Activated CD4-positive, alpha-beta T cell treated with anti-CD3 and anti-CD28 coated beads, Interleukin-2, amount 10 ng/mL, durations not matched to agents 7 days and 5 days (primary cell): ENCODE measurements around the gene CARHSP1. TPM values are rescaled to one million over a fixed set of nuclear protein-coding genes. Genes with fewer than 3 reads are reported as not detected.

Experiments
- CTCF ChIA-PET: fragments of 350-600 bp; sonication (Branson Sonifier 250); formaldehyde crosslinking; loops from one replicate; lab custom pipeline; 2021; ENCODE audit warnings: antibody characterized with exemption; lab: Charles Lee
- POLR2A ChIA-PET: fragments of 350-600 bp; sonication (Branson Sonifier 250); formaldehyde crosslinking; loops from one replicate; lab custom pipeline; 2021; ENCODE audit warnings: antibody characterized with exemption; lab: Charles Lee
- DNase-seq: peaks from one replicate; pipeline ENCODE4 v3.0.0-alpha.2; 2020
- H3K27ac Mint-ChIP-seq: one replicate; pipeline ENCODE4 v1.8.0; 2021; ENCODE audit warnings: mild to moderate bottlenecking, moderate library complexity, mixed read lengths
- H3K27me3 Mint-ChIP-seq: one replicate; pipeline ENCODE4 v1.8.0; 2021; ENCODE audit warnings: mixed read lengths
- H3K36me3 Mint-ChIP-seq: one replicate; pipeline ENCODE4 v1.8.0; 2021; ENCODE audit warnings: low read depth, mixed read lengths
- H3K4me1 Mint-ChIP-seq: one replicate; pipeline ENCODE4 v1.8.0; 2021; ENCODE audit warnings: mixed read lengths
- H3K4me3 Mint-ChIP-seq: one replicate; pipeline ENCODE4 v1.8.0; 2021; ENCODE audit warnings: mild to moderate bottlenecking, moderate library complexity, mixed read lengths
- H3K9me3 Mint-ChIP-seq: one replicate; pipeline ENCODE4 v1.8.0; 2021; ENCODE audit warnings: mixed read lengths
- total RNA-seq, 2 experiments: library from RNA; stranded (reverse); gene quantifications; one replicate each; pipeline ENCODE4 v1.2.3, GENCODE V29; 2021

Gene CARHSP1
- total RNA-seq, 2 experiments from 2014 or later = 172 to 189 TPM

DNA sequence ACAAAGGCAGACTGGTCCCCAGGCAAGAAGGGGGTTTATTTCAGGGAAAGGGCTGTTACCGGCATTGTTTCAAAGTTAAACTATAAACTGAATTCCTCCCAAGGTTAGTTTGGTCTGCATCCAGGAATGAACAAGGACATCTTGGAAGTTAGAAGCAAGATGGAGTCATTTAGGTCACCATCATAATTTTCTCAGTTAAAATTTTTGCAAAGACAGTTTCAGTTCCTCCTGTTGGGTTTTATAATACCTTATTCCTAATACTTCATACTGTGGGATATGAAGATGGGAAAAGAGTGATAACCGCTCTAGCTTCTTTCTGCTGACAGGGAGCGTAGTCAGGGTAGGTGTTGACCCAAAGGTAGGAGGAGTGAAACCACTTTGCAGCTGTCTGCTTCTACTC is 46.4 kb downstream of the CARHSP1 start:
- H3K36me3 Mint-ChIP-seq = peaks cover 38% of the 10 kb centered on the region
- CTCF ChIA-PET = interaction anchor here (1.0 kb wide), 1 partner anchor 10 kb away, joined by 3 read pairs; no protein-coding TSS in a partner anchor
- H3K9me3 Mint-ChIP-seq = no peaks in the 10 kb centered on the region
- H3K27me3 Mint-ChIP-seq = no peaks in the 10 kb centered on the region
- POLR2A ChIA-PET = no interaction called here
- H3K4me3 Mint-ChIP-seq = no peak overlapping the region
- peaks cover 5% of the 10 kb centered on the region for H3K4me1 Mint-ChIP-seq
- H3K27ac Mint-ChIP-seq = no peak overlapping the region
- no peak for DNase-seq

DNA sequence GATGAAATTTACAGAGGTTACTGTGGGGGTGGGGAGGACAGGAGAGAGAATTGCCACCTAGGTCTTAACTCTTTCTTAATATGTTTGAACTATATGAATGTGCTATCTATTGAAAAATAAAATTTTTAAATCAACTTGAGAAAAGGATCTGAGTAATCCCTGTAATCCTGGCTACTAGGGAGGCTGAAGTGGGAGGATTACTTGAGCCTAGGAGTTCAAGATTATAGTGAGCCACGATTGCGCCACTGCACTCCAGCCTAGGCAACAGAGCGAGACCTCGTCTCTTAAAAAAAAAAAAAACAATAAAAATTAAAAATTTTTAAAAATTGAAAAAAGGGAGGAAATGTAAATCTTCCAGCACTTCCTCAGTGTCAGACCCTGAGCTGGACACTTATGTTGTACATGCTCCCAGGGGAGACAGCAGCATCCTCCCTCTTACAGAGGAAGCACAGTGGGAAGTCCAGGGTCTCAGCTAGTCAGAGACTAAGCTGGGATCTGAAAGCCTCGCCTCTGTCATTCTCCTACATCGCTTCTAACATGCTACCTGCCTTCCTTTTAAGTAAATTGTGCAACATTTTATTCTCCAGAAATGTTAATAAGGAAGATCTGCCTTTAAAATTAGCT is 49.3 kb downstream of the CARHSP1 start:
- H3K36me3 Mint-ChIP-seq = peaks cover 50% of the 10 kb centered on the region
- ChIA-PET CTCF (interaction anchor here (0.6 to 1.6 kb wide), 5 partner anchors 14 to 278 kb away, joined by 3 to 7 read pairs (median 4); partner anchors contain the start of gene CARHSP1), POLR2A (no interaction called here)
- peaks cover 19% of the 10 kb centered on the region for H3K4me1 Mint-ChIP-seq
- H3K9me3 Mint-ChIP-seq = no peaks in the 10 kb centered on the region
- no peak for DNase-seq
- no peak overlapping the region for H3K4me3 Mint-ChIP-seq
- H3K27ac Mint-ChIP-seq = no peak overlapping the region
- H3K27me3 Mint-ChIP-seq = no peaks in the 10 kb centered on the region

DNA sequence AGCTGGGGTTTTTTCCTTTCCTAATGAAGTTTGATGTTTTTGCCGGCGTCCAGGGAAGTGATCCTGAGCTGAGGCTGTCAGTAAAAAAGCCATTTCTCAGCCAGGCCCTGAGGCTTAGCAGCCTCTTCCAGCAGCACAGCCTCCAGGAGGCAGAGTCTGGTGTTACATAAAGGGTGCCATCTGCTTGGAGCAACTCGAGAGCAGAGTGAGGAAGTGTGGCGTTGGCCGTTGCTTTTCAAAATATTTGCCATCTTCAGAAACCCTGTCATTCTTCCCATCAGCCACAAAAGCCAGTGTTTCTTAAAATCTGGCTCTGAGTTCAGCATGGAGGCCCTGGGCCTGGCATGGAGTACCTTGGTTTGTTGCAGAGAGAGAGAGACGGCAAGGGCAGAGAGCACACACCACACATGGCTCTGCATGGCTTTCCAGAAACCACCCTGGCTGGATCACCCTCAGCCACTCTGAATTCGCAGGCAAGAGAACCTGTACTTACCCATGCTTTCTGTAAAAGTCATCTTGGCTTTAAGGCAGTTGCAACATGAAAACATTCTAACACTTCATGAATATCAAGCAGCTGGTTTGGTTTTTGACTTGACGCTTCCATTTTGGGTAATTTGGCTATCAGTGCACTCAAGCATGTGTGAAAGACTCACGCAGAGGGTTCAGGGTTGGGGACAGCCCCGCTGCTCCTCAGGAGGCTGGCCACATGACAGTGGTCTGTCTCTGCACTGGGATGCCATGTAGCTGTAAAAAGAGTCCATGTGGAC is 50.1 kb downstream of the CARHSP1 start:
- ChIA-PET CTCF (interaction anchor here (1.5 to 1.6 kb wide), 2 partner anchors 50 to 62 kb away, joined by 3 to 4 read pairs; partner anchors contain the start of gene CARHSP1), POLR2A (no interaction called here)
- H3K27ac Mint-ChIP-seq = no peak overlapping the region

DNA sequence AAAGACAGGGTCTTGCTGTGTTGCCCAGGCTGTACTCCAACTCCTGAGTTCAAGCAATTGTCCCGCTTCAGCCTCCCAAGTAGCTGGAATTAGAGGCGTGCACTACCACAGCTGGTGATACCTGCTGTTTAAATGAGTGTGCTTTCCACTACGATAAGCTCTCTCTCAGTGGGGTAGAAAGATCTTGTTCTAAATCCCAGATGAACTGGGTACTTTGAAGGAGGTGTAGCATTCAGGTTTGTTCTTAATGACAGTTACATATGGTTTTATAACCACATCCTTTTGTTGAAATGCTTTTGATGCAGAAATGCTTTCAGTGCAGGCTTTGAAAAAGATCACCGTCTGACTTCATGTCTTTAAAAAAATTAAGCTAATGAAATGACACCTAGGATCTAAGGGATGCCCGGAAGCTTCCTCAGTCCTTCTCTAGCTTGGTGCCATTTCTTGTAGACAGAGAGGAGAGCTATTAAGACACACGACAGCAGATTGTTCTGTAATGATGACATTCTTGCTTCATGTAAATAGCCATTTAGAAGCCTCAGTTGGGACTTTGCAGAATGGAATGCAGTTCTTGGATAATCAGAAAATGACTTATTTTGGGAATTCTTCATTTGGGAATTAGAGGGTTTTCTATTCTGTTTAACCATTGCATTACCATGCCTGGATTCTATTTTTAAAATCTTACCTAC is 51.7 kb downstream of the CARHSP1 start:
- POLR2A ChIA-PET = interaction anchor here (0.9 to 1.7 kb wide), 2 partner anchors 37 to 52 kb away, joined by 3 to 5 read pairs; partner anchors contain the start of gene CARHSP1
- peaks cover 67% of the 10 kb centered on the region for H3K36me3 Mint-ChIP-seq

More for the DNA sequence above, 50.1 kb downstream of the CARHSP1 start:
- no peaks in the 10 kb centered on the region for H3K27me3 Mint-ChIP-seq
- no peak overlapping the region for H3K4me3 Mint-ChIP-seq
- H3K4me1 Mint-ChIP-seq = peaks cover 19% of the 10 kb centered on the region
- no peak for DNase-seq
- peaks cover 52% of the 10 kb centered on the region for H3K36me3 Mint-ChIP-seq
- no peaks in the 10 kb centered on the region for H3K9me3 Mint-ChIP-seq

DNA sequence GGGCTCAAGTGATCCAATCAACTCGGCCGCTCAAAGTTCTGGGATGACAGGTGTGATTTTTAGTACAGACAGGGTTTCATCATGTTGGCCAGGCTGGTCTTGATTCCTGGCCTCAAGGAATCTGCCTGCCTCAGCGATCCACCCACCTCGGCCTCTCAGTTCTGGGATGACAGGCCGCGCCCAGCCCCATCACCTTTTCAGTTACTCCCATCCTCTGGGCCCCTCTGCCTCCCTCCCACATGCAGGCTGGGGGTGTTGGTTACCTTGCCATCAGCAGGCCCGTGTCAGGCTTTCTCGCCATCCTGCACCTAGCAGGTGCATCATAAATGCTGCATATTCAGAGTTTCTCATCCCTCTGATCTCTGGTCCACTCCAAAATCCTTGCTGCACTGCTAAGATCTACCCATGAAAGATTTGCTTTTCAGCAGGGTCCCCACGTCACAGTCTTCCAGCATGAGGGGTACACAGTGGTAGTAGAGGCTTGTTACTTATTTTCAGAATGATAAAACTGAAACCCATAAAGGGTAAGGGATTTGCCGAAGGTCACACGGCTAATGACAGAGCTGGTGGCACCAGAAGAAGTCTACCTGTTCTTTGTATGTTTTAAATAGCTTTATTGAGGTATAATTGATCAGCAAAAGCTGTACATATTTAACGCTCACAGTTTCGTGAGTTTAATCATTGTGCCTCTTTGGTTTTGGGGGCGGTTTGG is 54.6 kb downstream of the CARHSP1 start:
- ChIA-PET CTCF (interaction anchor here (0.7 kb wide), 1 partner anchor 27 kb away, joined by 4 read pairs; no protein-coding TSS in a partner anchor), POLR2A (no interaction called here)
- no peak overlapping the region for H3K27ac Mint-ChIP-seq

More for the DNA sequence above, 51.7 kb downstream of the CARHSP1 start:
- Mint-ChIP-seq H3K4me3 (no peak overlapping the region), H3K27ac (peak overlapping the region; percentile 76), H3K27me3 (no peaks in the 10 kb centered on the region), H3K4me1 (peaks cover 19% of the 10 kb centered on the region), H3K9me3 (no peaks in the 10 kb centered on the region)
- peak; percentile 27 for DNase-seq
- CTCF ChIA-PET = interaction anchor here (0.9 to 1.5 kb wide), 3 partner anchors 12 to 63 kb away, joined by 3 to 6 read pairs (median 4); no protein-coding TSS in a partner anchor

DNA sequence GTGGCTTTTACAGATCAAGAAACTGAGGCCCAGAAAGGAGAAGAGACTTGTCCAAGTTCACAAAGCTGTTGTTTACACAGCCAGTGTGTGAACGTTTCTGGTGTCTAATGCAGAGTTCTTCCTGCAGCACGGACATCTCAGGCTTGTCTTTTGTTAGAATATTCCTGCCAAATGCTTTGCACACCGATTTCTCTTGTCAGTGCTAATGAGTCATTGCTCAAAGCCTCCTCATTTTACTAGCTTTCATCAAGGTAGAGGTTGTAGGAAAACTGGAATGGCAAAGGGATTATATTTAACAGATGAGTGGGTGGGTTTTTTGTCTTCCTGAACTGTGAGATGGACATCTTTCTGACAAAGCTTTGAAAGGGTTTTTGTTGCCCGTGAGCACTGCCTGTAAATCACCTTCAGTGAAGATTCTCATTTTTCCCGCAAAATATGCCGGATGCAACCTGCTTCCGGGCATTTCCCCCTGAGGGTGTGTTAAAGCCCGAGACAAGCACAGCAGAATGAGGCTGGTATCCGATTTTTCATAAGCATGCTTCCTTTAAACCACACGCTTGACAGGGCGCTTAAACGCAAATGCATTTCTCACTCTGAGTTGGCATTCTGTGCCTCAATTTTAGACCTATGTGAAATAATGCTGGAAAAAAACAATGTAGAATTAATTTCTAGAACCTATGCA is 56.5 kb downstream of the CARHSP1 start:
- Mint-ChIP-seq H3K4me1 (peaks cover 13% of the 10 kb centered on the region), H3K27me3 (no peaks in the 10 kb centered on the region), H3K9me3 (no peaks in the 10 kb centered on the region), H3K36me3 (peaks cover 67% of the 10 kb centered on the region), H3K27ac (no peak overlapping the region), H3K4me3 (no peak overlapping the region)
- no peak for DNase-seq
- ChIA-PET CTCF (interaction anchor here (1.6 kb wide), 1 partner anchor 9 kb away, joined by 3 read pairs; no protein-coding TSS in a partner anchor), POLR2A (no interaction called here)

More for the DNA sequence above, 54.6 kb downstream of the CARHSP1 start:
- Mint-ChIP-seq H3K9me3 (no peaks in the 10 kb centered on the region), H3K27me3 (no peaks in the 10 kb centered on the region), H3K4me1 (peaks cover 19% of the 10 kb centered on the region), H3K4me3 (no peak overlapping the region), H3K36me3 (peaks cover 67% of the 10 kb centered on the region)
- DNase-seq = no peak

DNA sequence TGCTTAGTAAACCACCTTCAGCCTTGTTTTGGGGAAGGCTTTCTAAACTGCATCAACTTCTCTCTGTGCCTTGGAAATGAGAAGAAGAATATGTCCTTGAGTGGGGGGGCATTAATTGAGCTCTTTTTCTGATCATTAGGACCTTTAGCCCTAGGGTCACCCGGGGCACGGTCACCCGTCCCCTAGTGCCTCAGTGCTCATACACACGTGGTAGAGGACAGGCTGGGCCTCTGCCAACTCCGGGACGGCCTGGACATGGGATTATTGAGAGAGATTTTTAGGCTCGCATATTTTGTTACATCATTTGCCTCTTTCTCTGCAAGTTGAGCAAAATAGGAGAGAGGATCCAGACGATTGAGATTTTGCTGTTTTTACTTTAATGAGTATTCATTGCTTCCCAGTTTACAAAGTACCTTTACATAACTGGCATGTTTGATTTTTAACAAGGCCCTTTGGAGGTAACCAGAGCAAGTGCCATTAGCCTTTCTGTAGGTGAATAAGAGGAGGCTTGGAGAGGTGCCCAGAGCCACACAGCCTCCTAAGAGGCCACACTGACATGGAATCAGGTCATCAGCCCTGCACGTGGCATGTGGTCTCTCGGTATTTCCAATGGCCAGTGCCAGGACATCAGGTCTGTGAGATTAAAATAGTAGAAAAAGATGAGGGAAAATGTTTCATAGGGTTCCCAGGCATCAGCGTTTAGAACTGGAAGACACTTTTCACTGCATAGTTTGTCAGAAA is 60.0 kb downstream of the CARHSP1 start:
- no peak for DNase-seq
- H3K27ac Mint-ChIP-seq = no peak overlapping the region
- H3K36me3 Mint-ChIP-seq = peaks cover 52% of the 10 kb centered on the region
- H3K4me3 Mint-ChIP-seq = no peak overlapping the region
- no peaks in the 10 kb centered on the region for H3K27me3 Mint-ChIP-seq
- no peaks in the 10 kb centered on the region for H3K9me3 Mint-ChIP-seq
- no peaks in the 10 kb centered on the region for H3K4me1 Mint-ChIP-seq
- CTCF ChIA-PET = no interaction called here
- POLR2A ChIA-PET = no interaction called here

DNA sequence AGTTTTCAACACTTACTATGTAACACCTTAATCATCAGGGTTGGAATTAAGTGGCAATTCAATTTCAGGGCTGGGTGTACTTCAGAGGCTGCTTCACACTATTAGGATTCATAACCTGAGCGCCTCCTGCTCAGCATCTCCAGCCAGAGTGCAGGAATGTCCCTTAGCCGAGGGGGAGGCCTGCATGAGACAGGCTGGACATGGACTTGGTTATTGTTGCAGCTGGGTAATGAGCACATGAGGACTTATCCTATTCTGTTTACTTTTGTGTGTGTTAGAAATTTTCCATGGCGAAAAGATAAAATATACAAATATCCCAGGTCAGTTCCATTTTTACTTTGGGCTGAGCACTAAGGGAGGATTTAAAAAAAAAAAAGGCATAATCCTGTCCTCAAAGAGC is 60.8 kb downstream of the CARHSP1 start:
- ChIA-PET CTCF (no interaction called here), POLR2A (no interaction called here)
- Mint-ChIP-seq H3K9me3 (no peaks in the 10 kb centered on the region), H3K36me3 (peaks cover 50% of the 10 kb centered on the region), H3K4me1 (peaks cover 4% of the 10 kb centered on the region), H3K27ac (no peak overlapping the region), H3K27me3 (no peaks in the 10 kb centered on the region), H3K4me3 (no peak overlapping the region)
- DNase-seq = no peak

DNA sequence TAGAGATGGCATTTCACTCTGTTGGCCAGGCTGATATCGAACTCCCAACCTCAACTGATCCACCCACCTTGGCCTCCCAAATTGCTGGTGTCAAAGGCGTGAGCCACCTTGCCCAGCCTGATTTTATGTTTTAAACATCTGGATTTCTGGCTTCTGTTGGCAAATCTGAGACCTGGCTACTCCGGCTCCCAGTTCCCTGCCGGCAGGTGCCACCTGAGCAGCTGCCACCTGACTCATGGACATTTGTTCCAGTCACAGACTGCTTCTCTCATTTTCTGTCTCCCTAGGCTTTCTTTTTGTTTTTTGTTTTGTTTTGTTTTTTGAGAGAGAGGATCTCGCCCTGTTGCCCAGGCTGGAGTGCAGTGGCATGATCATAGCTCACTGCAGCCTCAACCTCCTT is 61.6 kb downstream of the CARHSP1 start:
- ChIA-PET CTCF (interaction anchor here (1.1 to 1.8 kb wide), 2 partner anchors 10 to 109 kb away, joined by 4 to 7 read pairs; partner anchors contain the start of genes PMM2 and TMEM186), POLR2A (no interaction called here)
- Mint-ChIP-seq H3K9me3 (no peaks in the 10 kb centered on the region), H3K27me3 (no peaks in the 10 kb centered on the region), H3K4me3 (no peak overlapping the region), H3K27ac (no peak overlapping the region), H3K4me1 (peaks cover 7% of the 10 kb centered on the region), H3K36me3 (peaks cover 48% of the 10 kb centered on the region)
- no peak for DNase-seq

DNA sequence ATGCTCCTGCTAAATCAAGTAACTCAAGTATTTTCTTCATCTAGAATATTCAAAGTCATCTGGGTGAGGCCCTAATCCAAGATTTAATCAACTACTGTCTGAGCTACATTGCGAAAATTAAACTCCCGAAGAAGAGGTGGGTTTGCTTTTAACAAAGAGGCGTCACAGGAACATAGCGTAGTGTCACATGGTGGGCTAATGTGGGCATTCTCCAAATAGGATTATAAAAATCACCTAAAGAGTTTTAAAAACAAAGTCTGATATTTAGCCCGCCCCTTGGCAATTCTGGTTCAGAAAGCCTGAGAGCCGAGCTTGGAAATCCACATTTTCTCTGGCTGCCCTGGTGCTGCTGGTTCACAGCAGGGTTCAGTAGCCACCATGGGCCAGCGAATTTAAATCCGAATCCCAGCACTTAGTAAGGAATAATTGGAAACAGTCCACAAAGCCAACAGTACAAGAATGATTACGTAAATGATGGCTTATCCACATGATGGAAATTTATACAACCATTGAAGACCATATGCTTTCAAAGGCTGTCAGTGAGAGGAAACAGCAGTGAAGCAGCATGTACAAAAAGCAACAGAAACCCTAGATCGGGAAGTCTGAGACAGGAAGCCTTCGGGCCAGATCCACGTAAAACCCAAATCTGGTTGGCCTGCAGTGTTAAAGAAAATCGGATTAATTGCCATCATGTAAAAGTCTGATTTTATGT is 62.4 kb downstream of the CARHSP1 start:
- Mint-ChIP-seq H3K27ac (peak overlapping the region; percentile 55), H3K27me3 (no peaks in the 10 kb centered on the region), H3K9me3 (no peaks in the 10 kb centered on the region), H3K4me3 (no peak overlapping the region), H3K4me1 (peaks cover 11% of the 10 kb centered on the region), H3K36me3 (peaks cover 53% of the 10 kb centered on the region)
- DNase-seq = no peak
- ChIA-PET CTCF (interaction anchor here (1.1 to 1.8 kb wide), 3 partner anchors 9 to 110 kb away, joined by 3 to 7 read pairs (median 4); partner anchors contain the start of genes PMM2 and TMEM186), POLR2A (no interaction called here)
